HEK293 (cell line): ENCODE data around the gene TMC2.
"Not testable (repeated sequence)": the region's sequence is repeated elsewhere in the genome, so short reads cannot be mapped to it uniquely, and the experiment has no call there.

Experiments
- CTCF ChIA-PET: fragments of 350-600 bp; formaldehyde crosslinking; extraction: SDS; loops from one replicate; lab custom pipeline; 2021; ENCODE audit warnings: antibody characterized with exemption; lab: Yijun Ruan, JAX
- POLR2A ChIA-PET: fragments of 300-600 bp; formaldehyde crosslinking; extraction: SDS; loops from one replicate; lab custom pipeline; 2020; ENCODE audit warnings: antibody characterized with exemption, inconsistent platforms; lab: Yijun Ruan, JAX
- H3K27ac ChIP-seq: fragments of 200-500 bp; sonication (Bioruptor generic); 2 replicates; pipeline ENCODE4 v1.5.1; 2014; ENCODE audit warnings: low read depth, low read length, control low read depth, inconsistent platforms; ENCODE audit errors: extremely low read depth
- H3K36me3 ChIP-seq, 2 experiments: fragments of 200-500 bp in 1 of 2; sonication (Bioruptor generic) in 1 of 2; 1 replicate in 1 of 2; 2 replicates in 1 of 2; pipeline ENCODE4 v1.5.1; 2014 to 2017; ENCODE audit warnings: inconsistent platforms in 2 of 2, low read length in 2 of 2; ENCODE audit not compliant: control insufficient read depth in 2 of 2, insufficient read depth in 1 of 2
- H3K4me1 ChIP-seq: fragments of 200-500 bp; sonication (Bioruptor generic); 2 replicates; pipeline ENCODE4 v1.5.1; 2014; ENCODE audit warnings: mild to moderate bottlenecking, low read length, inconsistent platforms; ENCODE audit not compliant: control insufficient read depth, insufficient read depth
- H3K4me3 ChIP-seq: 2 replicates; pipeline ENCODE4 v1.5.1; 2011; ENCODE audit warnings: low read depth, mild to moderate bottlenecking, control low read depth, low read length, moderate library complexity
- H3K9me3 ChIP-seq: fragments of 200-500 bp; sonication (Bioruptor generic); 2 replicates; pipeline ENCODE4 v1.5.1; 2014; ENCODE audit warnings: low read depth, low read length, inconsistent platforms; ENCODE audit not compliant: control insufficient read depth, insufficient read depth
- GLIS1 ChIP-seq: fragments of 450-650 bp; formaldehyde crosslinking; IDR thresholded peaks from 2 replicates; pipeline ENCODE4 v1.5.1; 2016; ENCODE audit warnings: missing biosample characterization, missing genetic modification characterization
- HOXC10 ChIP-seq: sonication (generic); formaldehyde crosslinking; IDR thresholded peaks from 2 replicates; pipeline ENCODE4 v1.8.1; 2023; ENCODE audit warnings: mild to moderate bottlenecking, missing genetic modification reagents
- KLF8 ChIP-seq: fragments of 450-650 bp; formaldehyde crosslinking; IDR thresholded peaks from 2 replicates; pipeline ENCODE4 v1.5.1; 2016; ENCODE audit warnings: missing biosample characterization, missing genetic modification characterization
- PATZ1 ChIP-seq: fragments of 450-650 bp; formaldehyde crosslinking; IDR thresholded peaks from 2 replicates; pipeline ENCODE4 v1.5.1; 2016; ENCODE audit warnings: missing biosample characterization, missing genetic modification characterization
- SALL2 ChIP-seq: fragments of 450-650 bp; formaldehyde crosslinking; IDR thresholded peaks from 2 replicates; pipeline ENCODE4 v1.5.0; 2017; ENCODE audit warnings: missing biosample characterization, mild to moderate bottlenecking, missing genetic modification characterization, borderline replicate concordance
- ZFHX2 ChIP-seq: fragments of 450-650 bp; formaldehyde crosslinking; conservative IDR thresholded peaks from 2 replicates; pipeline ENCODE4 v1.5.1; 2016; ENCODE audit warnings: missing biosample characterization, missing genetic modification characterization
- ZNF146 ChIP-seq: fragments of 450-650 bp; formaldehyde crosslinking; IDR thresholded peaks from 2 replicates; pipeline ENCODE4 v1.5.1; 2016; ENCODE audit warnings: missing biosample characterization, missing genetic modification characterization
- ZNF19 ChIP-seq: fragments of 450-650 bp; formaldehyde crosslinking; IDR thresholded peaks from 2 replicates; pipeline ENCODE4; 2016; ENCODE audit warnings: missing biosample characterization, missing genetic modification characterization, low read depth
- ZNF23 ChIP-seq: fragments of 450-650 bp; formaldehyde crosslinking; IDR thresholded peaks from 2 replicates; pipeline ENCODE4 v1.5.1; 2016; ENCODE audit warnings: missing biosample characterization, missing genetic modification characterization, borderline replicate concordance
- ZNF239 ChIP-seq: fragments of 450-650 bp; formaldehyde crosslinking; IDR thresholded peaks from 2 replicates; pipeline ENCODE4 v1.5.1; 2016; ENCODE audit warnings: missing biosample characterization, missing genetic modification characterization
- ZNF48 ChIP-seq: fragments of 450-650 bp; formaldehyde crosslinking; IDR thresholded peaks from 2 replicates; pipeline ENCODE4 v1.5.1; 2016; ENCODE audit warnings: missing biosample characterization, missing genetic modification characterization
- ZNF501 ChIP-seq: fragments of 450-650 bp; formaldehyde crosslinking; IDR thresholded peaks from 2 replicates; pipeline ENCODE4 v1.5.1; 2016; ENCODE audit warnings: missing biosample characterization, missing genetic modification characterization
- ZNF529 ChIP-seq: fragments of 450-650 bp; formaldehyde crosslinking; IDR thresholded peaks from 2 replicates; pipeline ENCODE4 v1.5.1; 2017; ENCODE audit warnings: missing genetic modification characterization, missing biosample characterization; ENCODE audit not compliant: insufficient replicate concordance
- ZNF558 ChIP-seq: fragments of 450-650 bp; formaldehyde crosslinking; IDR thresholded peaks from 2 replicates; pipeline ENCODE4 v1.5.1; 2016; ENCODE audit warnings: missing biosample characterization, missing genetic modification characterization
- ZNF571 ChIP-seq: fragments of 450-650 bp; formaldehyde crosslinking; IDR thresholded peaks from 2 replicates; pipeline ENCODE4 v1.5.0; 2017; ENCODE audit warnings: missing biosample characterization, missing genetic modification characterization
- ZNF660 ChIP-seq: fragments of 450-650 bp; IDR thresholded peaks from 2 replicates; pipeline ENCODE4 v1.5.1; 2018; ENCODE audit warnings: missing biosample characterization, mild to moderate bottlenecking, missing genetic modification characterization

The TMC2 gene

GRCh38 chr20:2536560-2536986 lies at the start of gene TMC2:
TMC2 (plus strand) TSS chr20:2536573; CDS start chr20:2536622, 49 bp downstream.
- TF ChIP-seq ZNF239 (tag by site-specific recombination) (no peak), ZNF558 (tag by site-specific recombination) (no peak), ZNF571 (tag by site-specific recombination) (no peak), ZNF48 (no peak), HOXC10 (no peak), ZNF19 (tag by site-specific recombination) (no peak), KLF8 (no peak), ZFHX2 (tag by site-specific recombination) (no peak), ZNF660 (tag by site-specific recombination) (no peak), ZNF23 (tag by site-specific recombination) (no peak), ZNF501 (no peak)
- 0 out of 2 replicates have a peak, but pooled peaks cover 5% of the 10 kb centered on the region for H3K4me1 ChIP-seq
- ChIA-PET POLR2A (interaction anchor here (0.6 kb wide), 1 partner anchor 138 kb away, joined by 3 read pairs; no protein-coding TSS in a partner anchor), CTCF (interaction anchor here (4.3 kb wide), 1 partner anchor 14 kb away, joined by 26 read pairs; no protein-coding TSS in a partner anchor)
- H3K4me3 ChIP-seq, result no peak within 1 kb of the TSS
- no peaks in the 10 kb centered on the region for H3K9me3 ChIP-seq
- no peak within 1 kb of the TSS for H3K27ac ChIP-seq
- H3K36me3 ChIP-seq, result no peaks in the 10 kb centered on the region

GRCh38 chr20:2502808-2503384 lies 33.5 kb upstream of the TMC2 start:
- not testable (repeated sequence) for H3K9me3 ChIP-seq, H3K4me3 ChIP-seq
- CTCF ChIA-PET, result interaction anchor here (0.7 kb wide), 1 partner anchor 19 kb away, joined by 3 read pairs; no protein-coding TSS in a partner anchor
- H3K36me3 ChIP-seq, result peaks cover 23 to 26% of the 10 kb centered on the region in 2 experiments
- peak; percentile 85 for TF ChIP-seq ZNF529 (tag by site-specific recombination)
- TF ChIP-seq, all 188 proteins: peak for 1; not testable (repeated sequence) for 187
- H3K27ac ChIP-seq, H3K4me1 ChIP-seq, POLR2A ChIA-PET: not testable (repeated sequence)

- peaks cover 7 to 10% of the 10 kb centered on the region in 2 experiments for H3K36me3 ChIP-seq
- ChIA-PET POLR2A (interaction anchor here (1.2 kb wide), 1 partner anchor 148 kb away, joined by 4 read pairs; the partner anchor contains the start of gene NOP56), CTCF (interaction anchor here (12.4 kb wide), 1 partner anchor 18 kb away, joined by 171 read pairs; no protein-coding TSS in a partner anchor)
- not testable (repeated sequence) for H3K9me3 ChIP-seq, H3K4me3 ChIP-seq, H3K4me1 ChIP-seq, H3K27ac ChIP-seq
Observed at GRCh38 chr20:2504803-2505202, 31.6 kb upstream of the TMC2 start.

GRCh38 chr20:2506426-2506825 lies 29.9 kb upstream of the TMC2 start:
- CTCF ChIA-PET, result interaction anchor here (12.4 kb wide), 1 partner anchor 16 kb away, joined by 171 read pairs; no protein-coding TSS in a partner anchor

GRCh38 chr20:2507464-2507863 lies 28.9 kb upstream of the TMC2 start:
- H3K4me3 ChIP-seq, result peak overlapping the region; percentile 76; the same call in 1 of the 2 replicates
- POLR2A ChIA-PET, result interaction anchor here (1.0 to 3.4 kb wide), 5 partner anchors 14 to 144 kb away, joined by 4 to 34 read pairs (median 7); partner anchors contain the start of gene SNRPB
- no peak for TF ChIP-seq PATZ1 (tag by site-specific recombination)
- peak; percentile 52 for TF ChIP-seq GLIS1 (tag by site-specific recombination)
- TF ChIP-seq SALL2 (tag by site-specific recombination), result no peak
- CTCF ChIA-PET, result interaction anchor here (0.6 to 12.4 kb wide), 3 partner anchors 11 to 493 kb away, joined by 3 to 171 read pairs (median 5); no protein-coding TSS in a partner anchor
- H3K27ac ChIP-seq, result no peak overlapping the region
- peaks cover 4% of the 10 kb centered on the region; the same call in 1 of the 2 replicates for H3K4me1 ChIP-seq
- H3K36me3 ChIP-seq, result no peaks in the 10 kb centered on the region
- no peaks in the 10 kb centered on the region for H3K9me3 ChIP-seq

More at GRCh38 chr20:2506426-2506825, 29.9 kb upstream of the TMC2 start:
- H3K36me3 ChIP-seq, H3K4me1 ChIP-seq, H3K27ac ChIP-seq, POLR2A ChIA-PET, H3K9me3 ChIP-seq, H3K4me3 ChIP-seq: not testable (repeated sequence)
- TF ChIP-seq ZNF146 (tag by site-specific recombination), result peak; percentile 95
